HepG2 (cell line): ENCODE results near the gene OVCA2. TPM values are rescaled to one million over a fixed set of nuclear protein-coding genes. Genes with fewer than 3 reads are reported as not detected.

ENCODE experiments used
- AKAP8 ChIP-seq: sonication (generic); formaldehyde crosslinking; IDR thresholded peaks from 2 replicates; pipeline ENCODE4 v1.5.1; 2020; ENCODE audit warnings: mild to moderate bottlenecking, missing genetic modification reagents
- NR2F6 ChIP-seq, 2 experiments: IDR thresholded peaks; 2 replicates each; pipeline ENCODE4 v1.6.1; 2016; ENCODE audit warnings: antibody characterized with exemption in 1 of 2, mild to moderate bottlenecking in 1 of 2
- RFX5 ChIP-seq: IDR thresholded peaks from 2 replicates; pipeline ENCODE4 v1.6.1; 2011; ENCODE audit warnings: low read depth, low read length, improper control_type of control experiment
- RXRA ChIP-seq: sonication (generic); formaldehyde crosslinking; IDR thresholded peaks from 2 replicates; pipeline ENCODE4 v1.5.1; 2020; ENCODE audit warnings: missing genetic modification reagents
- SOX5 ChIP-seq: IDR thresholded peaks from 2 replicates; pipeline ENCODE4 v1.6.1; 2016; ENCODE audit warnings: borderline replicate concordance
- ZNF207 ChIP-seq: fragments of 450-650 bp; IDR thresholded peaks from 2 replicates; pipeline ENCODE4 v1.6.1; 2016; ENCODE audit warnings: antibody characterized with exemption, borderline replicate concordance
- ZNF282 ChIP-seq: fragments of 450-650 bp; IDR thresholded peaks from 2 replicates; pipeline ENCODE4 v1.6.1; 2018; ENCODE audit not compliant: partially characterized antibody
- ZNF569 ChIP-seq: sonication (generic); formaldehyde crosslinking; IDR thresholded peaks from 2 replicates; pipeline ENCODE4 v1.5.0; 2020; ENCODE audit warnings: mild to moderate bottlenecking, missing genetic modification reagents, moderate library complexity, borderline replicate concordance
- ZNF747 ChIP-seq: sonication (generic); formaldehyde crosslinking; IDR thresholded peaks from 2 replicates; pipeline ENCODE4 v1.8.1; 2023; ENCODE audit warnings: missing genetic modification reagents, mild to moderate bottlenecking, borderline replicate concordance
- ZNF780A ChIP-seq: sonication (generic); formaldehyde crosslinking; IDR thresholded peaks from 2 replicates; pipeline ENCODE4 v1.8.0; 2022; ENCODE audit warnings: mild to moderate bottlenecking, missing genetic modification reagents, moderate library complexity
- ZNF788 ChIP-seq: sonication (generic); formaldehyde crosslinking; IDR thresholded peaks from 2 replicates; pipeline ENCODE4 v1.5.0; 2020; ENCODE audit warnings: mild to moderate bottlenecking, missing genetic modification reagents, borderline replicate concordance
- ZNF879 ChIP-seq: sonication (generic); formaldehyde crosslinking; IDR thresholded peaks from 2 replicates; pipeline ENCODE4 v1.8.1; 2023; ENCODE audit warnings: missing genetic modification reagents
- polyA plus RNA-seq, 8 experiments: library from polyadenylated mRNA; depleted of rRNA in 3 of 8; stranded (reverse) in 7 of 8; unstranded in 1 of 8; fragments of >200 nt; fragmentation: Illumina TruSeq in 4 of 8; extraction: Trizol in 4 of 8; gene quantifications; 2 replicates each; pipeline versions ENCODE4 v1.2.1 to v1.2.3, GENCODE V29; 2011 to 2016; ENCODE audit warnings: low read depth in 4 of 8, missing spikeins in 1 of 8, mixed read lengths in 1 of 8; ENCODE audit not compliant: insufficient read depth in 1 of 8
- total RNA-seq, 5 experiments: library from RNA; depleted of rRNA; stranded (reverse); fragments of >200 nt; fragmentation: Illumina TruSeq; extraction: Trizol; gene quantifications; 2 replicates each; pipeline ENCODE4 v1.2.3, GENCODE V29; 2016; ENCODE audit warnings: low read depth in 1 of 5
- TF ChIP-seq, protein P1 (sequence below): sonication (generic); formaldehyde crosslinking; IDR thresholded peaks from 2 replicates; pipeline ENCODE4 v1.4.0; 2020; ENCODE audit warnings: low read depth, missing genetic modification reagents
- TF ChIP-seq, protein P2 (sequence below): sonication (generic); formaldehyde crosslinking; IDR thresholded peaks from 2 replicates; pipeline ENCODE4 v1.8.1; 2023; ENCODE audit warnings: missing genetic modification reagents, mild to moderate bottlenecking, borderline replicate concordance
- TF ChIP-seq, protein P3 (sequence below): sonication (generic); formaldehyde crosslinking; IDR thresholded peaks from 2 replicates; pipeline ENCODE4 v1.4.0; 2020; ENCODE audit warnings: missing genetic modification reagents
- TF ChIP-seq, protein P4 (sequence below): sonication (generic); formaldehyde crosslinking; conservative IDR thresholded peaks from 2 replicates; pipeline ENCODE4 v1.4.0; 2020; ENCODE audit warnings: missing genetic modification reagents
- TF ChIP-seq, protein P5 (sequence below): sonication (generic); formaldehyde crosslinking; IDR thresholded peaks from 2 replicates; pipeline ENCODE4 v1.4.0; 2020; ENCODE audit warnings: mild to moderate bottlenecking, missing genetic modification reagents

OVCA2 gene
- total and polyA plus RNA-seq, 2 of the 13 experiments (the other 11 are each of a cell fraction or from before 2014, with no cell fraction given): 23.7 to 28.2 TPM

DNA sequence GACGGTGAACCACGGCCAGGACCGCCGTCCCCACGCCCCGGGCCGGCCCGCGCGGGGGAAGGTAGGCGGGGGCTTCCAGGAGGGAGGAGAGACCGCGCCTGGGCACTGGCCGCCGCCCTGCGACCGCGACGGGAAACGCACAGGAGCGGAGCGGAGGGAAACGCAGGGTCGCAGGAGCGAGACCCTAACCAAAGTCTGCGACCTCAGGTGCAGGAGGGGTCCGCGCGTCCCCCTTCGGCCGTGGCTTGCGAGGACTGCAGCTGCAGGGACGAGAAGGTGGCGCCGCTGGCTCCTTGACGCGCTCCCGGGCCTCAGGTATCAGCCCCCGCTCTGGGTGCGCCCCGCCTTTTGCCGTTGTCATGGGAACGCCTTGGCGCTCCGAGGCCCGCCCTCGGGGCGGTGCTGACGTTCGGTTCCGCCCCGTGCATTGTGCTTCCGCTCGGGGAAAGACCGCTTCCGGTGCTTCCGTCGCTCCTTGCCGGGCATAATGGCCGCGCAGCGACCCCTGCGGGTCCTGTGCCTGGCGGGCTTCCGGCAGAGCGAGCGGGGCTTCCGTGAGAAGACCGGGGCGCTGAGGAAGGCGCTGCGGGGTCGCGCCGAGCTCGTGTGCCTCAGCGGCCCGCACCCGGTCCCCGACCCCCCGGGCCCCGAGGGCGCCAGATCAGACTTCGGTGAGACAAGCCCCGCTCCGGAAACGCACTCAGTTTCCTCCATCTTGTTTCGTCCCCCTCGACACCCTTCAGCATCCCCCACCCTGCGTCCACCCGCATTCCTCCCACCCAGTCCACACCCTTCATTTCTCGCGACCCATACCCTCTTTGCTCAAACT lies at the start of gene OVCA2 (continued):
- TF ChIP-seq, protein P1, sequence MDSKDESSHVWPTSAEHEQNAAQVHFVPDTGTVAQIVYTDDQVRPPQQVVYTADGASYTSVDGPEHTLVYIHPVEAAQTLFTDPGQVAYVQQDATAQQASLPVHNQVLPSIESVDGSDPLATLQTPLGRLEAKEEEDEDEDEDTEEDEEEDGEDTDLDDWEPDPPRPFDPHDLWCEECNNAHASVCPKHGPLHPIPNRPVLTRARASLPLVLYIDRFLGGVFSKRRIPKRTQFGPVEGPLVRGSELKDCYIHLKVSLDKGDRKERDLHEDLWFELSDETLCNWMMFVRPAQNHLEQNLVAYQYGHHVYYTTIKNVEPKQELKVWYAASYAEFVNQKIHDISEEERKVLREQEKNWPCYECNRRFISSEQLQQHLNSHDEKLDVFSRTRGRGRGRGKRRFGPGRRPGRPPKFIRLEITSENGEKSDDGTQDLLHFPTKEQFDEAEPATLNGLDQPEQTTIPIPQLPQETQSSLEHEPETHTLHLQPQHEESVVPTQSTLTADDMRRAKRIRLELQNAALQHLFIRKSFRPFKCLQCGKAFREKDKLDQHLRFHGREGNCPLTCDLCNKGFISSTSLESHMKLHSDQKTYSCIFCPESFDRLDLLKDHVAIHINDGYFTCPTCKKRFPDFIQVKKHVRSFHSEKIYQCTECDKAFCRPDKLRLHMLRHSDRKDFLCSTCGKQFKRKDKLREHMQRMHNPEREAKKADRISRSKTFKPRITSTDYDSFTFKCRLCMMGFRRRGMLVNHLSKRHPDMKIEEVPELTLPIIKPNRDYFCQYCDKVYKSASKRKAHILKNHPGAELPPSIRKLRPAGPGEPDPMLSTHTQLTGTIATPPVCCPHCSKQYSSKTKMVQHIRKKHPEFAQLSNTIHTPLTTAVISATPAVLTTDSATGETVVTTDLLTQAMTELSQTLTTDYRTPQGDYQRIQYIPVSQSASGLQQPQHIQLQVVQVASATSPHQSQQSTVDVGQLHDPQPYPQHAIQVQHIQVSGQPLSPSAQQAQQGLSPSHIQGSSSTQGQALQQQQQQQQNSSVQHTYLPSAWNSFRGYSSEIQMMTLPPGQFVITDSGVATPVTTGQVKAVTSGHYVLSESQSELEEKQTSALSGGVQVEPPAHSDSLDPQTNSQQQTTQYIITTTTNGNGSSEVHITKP (CRISPR knock-in tag): no peak
- no peak for TF ChIP-seq ZNF569
- TF ChIP-seq AKAP8 (CRISPR knock-in tag): peak; percentile 74; the same call in 1 of the 2 replicates
- TF ChIP-seq, protein P2, sequence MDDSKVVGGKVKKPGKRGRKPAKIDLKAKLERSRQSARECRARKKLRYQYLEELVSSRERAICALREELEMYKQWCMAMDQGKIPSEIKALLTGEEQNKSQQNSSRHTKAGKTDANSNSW (CRISPR knock-in tag): no peak
- TF ChIP-seq ZNF788 (CRISPR knock-in tag): peak; percentile 62; the same call in 1 of the 2 replicates
- TF ChIP-seq ZNF207: no peak
- TF ChIP-seq, protein P3, sequence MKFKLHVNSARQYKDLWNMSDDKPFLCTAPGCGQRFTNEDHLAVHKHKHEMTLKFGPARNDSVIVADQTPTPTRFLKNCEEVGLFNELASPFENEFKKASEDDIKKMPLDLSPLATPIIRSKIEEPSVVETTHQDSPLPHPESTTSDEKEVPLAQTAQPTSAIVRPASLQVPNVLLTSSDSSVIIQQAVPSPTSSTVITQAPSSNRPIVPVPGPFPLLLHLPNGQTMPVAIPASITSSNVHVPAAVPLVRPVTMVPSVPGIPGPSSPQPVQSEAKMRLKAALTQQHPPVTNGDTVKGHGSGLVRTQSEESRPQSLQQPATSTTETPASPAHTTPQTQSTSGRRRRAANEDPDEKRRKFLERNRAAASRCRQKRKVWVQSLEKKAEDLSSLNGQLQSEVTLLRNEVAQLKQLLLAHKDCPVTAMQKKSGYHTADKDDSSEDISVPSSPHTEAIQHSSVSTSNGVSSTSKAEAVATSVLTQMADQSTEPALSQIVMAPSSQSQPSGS (CRISPR knock-in tag): peak; percentile 92
- TF ChIP-seq RFX5: no peak
- no peak for TF ChIP-seq ZNF879 (CRISPR knock-in tag)
- TF ChIP-seq, protein P4, sequence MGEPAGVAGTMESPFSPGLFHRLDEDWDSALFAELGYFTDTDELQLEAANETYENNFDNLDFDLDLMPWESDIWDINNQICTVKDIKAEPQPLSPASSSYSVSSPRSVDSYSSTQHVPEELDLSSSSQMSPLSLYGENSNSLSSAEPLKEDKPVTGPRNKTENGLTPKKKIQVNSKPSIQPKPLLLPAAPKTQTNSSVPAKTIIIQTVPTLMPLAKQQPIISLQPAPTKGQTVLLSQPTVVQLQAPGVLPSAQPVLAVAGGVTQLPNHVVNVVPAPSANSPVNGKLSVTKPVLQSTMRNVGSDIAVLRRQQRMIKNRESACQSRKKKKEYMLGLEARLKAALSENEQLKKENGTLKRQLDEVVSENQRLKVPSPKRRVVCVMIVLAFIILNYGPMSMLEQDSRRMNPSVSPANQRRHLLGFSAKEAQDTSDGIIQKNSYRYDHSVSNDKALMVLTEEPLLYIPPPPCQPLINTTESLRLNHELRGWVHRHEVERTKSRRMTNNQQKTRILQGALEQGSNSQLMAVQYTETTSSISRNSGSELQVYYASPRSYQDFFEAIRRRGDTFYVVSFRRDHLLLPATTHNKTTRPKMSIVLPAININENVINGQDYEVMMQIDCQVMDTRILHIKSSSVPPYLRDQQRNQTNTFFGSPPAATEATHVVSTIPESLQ (CRISPR knock-in tag): peak; percentile 64; the same call in 1 of the 2 replicates
- TF ChIP-seq NR2F6 (IDR thresholded peaks at IDR 0.05): no peak
- TF ChIP-seq NR2F6 (CRISPR knock-in tag; IDR thresholded peaks at IDR 0.05): no peak; the same call in 1 of the 2 replicates
- no peak for TF ChIP-seq ZNF282
- peak; percentile 63 for TF ChIP-seq RXRA
- peak; percentile 39; the same call in 1 of the 2 replicates for TF ChIP-seq SOX5 (CRISPR knock-in tag)
- TF ChIP-seq ZNF780A (CRISPR knock-in tag): 0 out of 2 replicates have a peak, but pooled peaks have one; percentile 70
- TF ChIP-seq, protein P5, sequence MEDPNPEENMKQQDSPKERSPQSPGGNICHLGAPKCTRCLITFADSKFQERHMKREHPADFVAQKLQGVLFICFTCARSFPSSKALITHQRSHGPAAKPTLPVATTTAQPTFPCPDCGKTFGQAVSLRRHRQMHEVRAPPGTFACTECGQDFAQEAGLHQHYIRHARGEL (CRISPR knock-in tag): no peak
- TF ChIP-seq ZNF747 (CRISPR knock-in tag): 0 out of 2 replicates have a peak, but pooled peaks have one; percentile 62
